ENCODE results near the gene GRIN2A.

DNA sequence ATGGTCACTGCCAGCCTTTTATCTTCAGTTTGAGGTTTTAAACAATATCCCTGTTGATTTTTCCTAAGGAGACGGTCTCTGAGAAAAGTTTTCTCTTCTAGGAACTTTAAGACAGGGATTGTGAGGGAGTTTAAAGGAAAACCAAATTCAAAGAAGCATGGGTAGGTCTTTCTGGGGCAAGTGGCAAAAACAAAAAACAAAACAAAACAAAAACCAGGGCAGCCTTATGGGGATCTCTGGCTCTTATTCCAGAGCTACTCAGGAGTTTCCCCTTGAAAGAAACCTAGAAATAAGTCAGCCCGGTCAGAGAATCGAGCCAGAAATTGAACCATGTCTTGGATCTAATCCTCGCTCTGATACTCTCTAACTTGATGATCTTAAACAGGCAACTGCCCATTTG is 424.5 kb downstream of the GRIN2A start:
- TF ChIP-seq, protein P1, sequence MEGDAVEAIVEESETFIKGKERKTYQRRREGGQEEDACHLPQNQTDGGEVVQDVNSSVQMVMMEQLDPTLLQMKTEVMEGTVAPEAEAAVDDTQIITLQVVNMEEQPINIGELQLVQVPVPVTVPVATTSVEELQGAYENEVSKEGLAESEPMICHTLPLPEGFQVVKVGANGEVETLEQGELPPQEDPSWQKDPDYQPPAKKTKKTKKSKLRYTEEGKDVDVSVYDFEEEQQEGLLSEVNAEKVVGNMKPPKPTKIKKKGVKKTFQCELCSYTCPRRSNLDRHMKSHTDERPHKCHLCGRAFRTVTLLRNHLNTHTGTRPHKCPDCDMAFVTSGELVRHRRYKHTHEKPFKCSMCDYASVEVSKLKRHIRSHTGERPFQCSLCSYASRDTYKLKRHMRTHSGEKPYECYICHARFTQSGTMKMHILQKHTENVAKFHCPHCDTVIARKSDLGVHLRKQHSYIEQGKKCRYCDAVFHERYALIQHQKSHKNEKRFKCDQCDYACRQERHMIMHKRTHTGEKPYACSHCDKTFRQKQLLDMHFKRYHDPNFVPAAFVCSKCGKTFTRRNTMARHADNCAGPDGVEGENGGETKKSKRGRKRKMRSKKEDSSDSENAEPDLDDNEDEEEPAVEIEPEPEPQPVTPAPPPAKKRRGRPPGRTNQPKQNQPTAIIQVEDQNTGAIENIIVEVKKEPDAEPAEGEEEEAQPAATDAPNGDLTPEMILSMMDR (optimal IDR thresholded peaks at IDR 0.05 in 1 of 3, IDR thresholded peaks at IDR 0.05 in 1 of 3, conservative IDR thresholded peaks at IDR 0.05 in 1 of 3; ENCODE audit: extremely low read depth in 1 of 3, insufficient read depth in 2 of 3, low read length in 3 of 3), result no peak
- TF ChIP-seq EZH2 (IDR thresholded peaks at IDR 0.05; ENCODE audit: low read length), result no peak

All from keratinocyte (primary cell).